Effector CD4-positive, alpha-beta T cell (primary cell): Measurements from ENCODE around the gene TAMALIN.
"Not testable (repeated sequence)": the region's sequence is repeated elsewhere in the genome, so short reads cannot be mapped to it uniquely, and the experiment has no call there.

Source experiments
- DNase-seq: peaks from one replicate; pipeline ENCODE4 v3.0.0-alpha.2; 2020
- total RNA-seq: gene quantifications from one replicate; lab custom pipeline; 2026; lab: John Stamatoyannopoulos, UW

TAMALIN gene
- total RNA-seq, result 88.4 reads per million, percentile 80 among the genes with 10 or more reads in this experiment

GRCh38 chr12:52006726-52007157 lies at the start of gene TAMALIN:
Gene TAMALIN, plus strand, starts transcription at chr12:52006946. Its CDS starts 74 bp downstream, at chr12:52007020.
- DNase-seq, result peak; percentile 79

GRCh38 chr12:51958542-51958941 lies 48.2 kb upstream of the TAMALIN start:
- DNase-seq, result no peak

- DNase-seq, result no peak
These were observed 47.5 kb upstream of the TAMALIN start for GRCh38 chr12:51959211-51959610.

GRCh38 chr12:51959921-51960320 lies 46.8 kb upstream of the TAMALIN start:
- DNase-seq, result no peak

- no peak for DNase-seq
These were observed 46.3 kb upstream of the TAMALIN start for GRCh38 chr12:51960488-51960887.

- no peak for DNase-seq
These were observed 45.9 kb upstream of the TAMALIN start for GRCh38 chr12:51960890-51961289.

- DNase-seq, result no peak
These were observed 44.9 kb upstream of the TAMALIN start for GRCh38 chr12:51961834-51962233.

- no peak for DNase-seq
These were observed 44.0 kb upstream of the TAMALIN start for GRCh38 chr12:51962737-51963136.

- DNase-seq, result no peak
These were observed 43.3 kb upstream of the TAMALIN start for GRCh38 chr12:51963477-51963876.

GRCh38 chr12:51969643-51970042 lies 37.1 kb upstream of the TAMALIN start:
- no peak for DNase-seq

- peak; percentile 21 for DNase-seq
These were observed 35.7 kb upstream of the TAMALIN start for GRCh38 chr12:51970904-51971646.

GRCh38 chr12:51971679-51972421 lies 34.9 kb upstream of the TAMALIN start:
- DNase-seq, result no peak

- no peak for DNase-seq
These were observed 34.3 kb upstream of the TAMALIN start for GRCh38 chr12:51972422-51972812.

- DNase-seq, result peak; percentile 37
These were observed 33.9 kb upstream of the TAMALIN start for GRCh38 chr12:51972849-51973273.

GRCh38 chr12:51973560-51973959 lies 33.2 kb upstream of the TAMALIN start:
- no peak for DNase-seq

- DNase-seq, result no peak
These were observed 32.1 kb upstream of the TAMALIN start for GRCh38 chr12:51974646-51975045.

- no peak for DNase-seq
These were observed 31.6 kb upstream of the TAMALIN start for GRCh38 chr12:51975196-51975595.

- no peak for DNase-seq
These were observed 30.2 kb upstream of the TAMALIN start for GRCh38 chr12:51976376-51977160.

- DNase-seq, result no peak
These were observed 29.4 kb upstream of the TAMALIN start for GRCh38 chr12:51977320-51977753.

- DNase-seq, result not testable (repeated sequence)
These were observed 27.4 kb upstream of the TAMALIN start for GRCh38 chr12:51979306-51979705.

GRCh38 chr12:51980051-51980808 lies 26.5 kb upstream of the TAMALIN start:
- peak; percentile 56 for DNase-seq

- no peak for DNase-seq
These were observed 26.0 kb upstream of the TAMALIN start for GRCh38 chr12:51980809-51981127.
